IMR-90 (cell line): ENCODE measurements around the gene TRHDE. TPM values are rescaled to one million over a fixed set of nuclear protein-coding genes. Genes with fewer than 3 reads are reported as not detected.

Experiments used
- ATAC-seq: fragments of 200-7000 bp; cut with Tn5 transposase; 2 replicates; pipeline ENCODE4 v1.9.1; 2020; ENCODE audit warnings: low read depth, mild to moderate bottlenecking, moderate library complexity
- BruUV-seq: library from RNA; stranded (reverse); fragments of 400-500 nt; replicated peaks from 2 replicates; lab custom pipeline; 2021; lab: Mats Ljungman, UMichigan
- CTCF ChIA-PET: fragments of 300-600 bp; formaldehyde crosslinking; extraction: SDS; loops from one replicate; lab custom pipeline; 2021; ENCODE audit warnings: antibody characterized with exemption; lab: Yijun Ruan, JAX
- POLR2A ChIA-PET: fragments of 300-600 bp; sonication (Branson Sonifier 250); formaldehyde crosslinking; loops from one replicate; lab custom pipeline; 2022; ENCODE audit warnings: antibody characterized with exemption; ENCODE audit not compliant: unreplicated experiment; lab: Charles Lee
- DNase-seq: peaks from one replicate; pipeline ENCODE4 v3.0.0; 2013
- H2AFZ ChIP-seq: replicated peaks from 2 replicates; pipeline ENCODE3; 2013; ENCODE audit warnings: low read length, mild to moderate bottlenecking; ENCODE audit not compliant: poor library complexity
- H2AK5ac ChIP-seq: 2 replicates; pipeline ENCODE4 v1.6.1; 2013; ENCODE audit warnings: low read depth, low read length, inconsistent platforms
- H2AK9ac ChIP-seq: replicated peaks from 2 replicates; pipeline ENCODE3; 2013; ENCODE audit warnings: mild to moderate bottlenecking, low read depth, low read length, moderate library complexity; ENCODE audit not compliant: poor library complexity
- H2BK120ac ChIP-seq: 2 replicates; pipeline ENCODE4 v1.6.1; 2013; ENCODE audit warnings: low read depth, low read length, inconsistent platforms
- H2BK15ac ChIP-seq: 3 replicates; pipeline ENCODE4 v1.6.1; 2013; ENCODE audit warnings: low read depth, low read length, inconsistent platforms
- H2BK20ac ChIP-seq: 2 replicates; pipeline ENCODE4 v1.6.1; 2013; ENCODE audit warnings: low read depth, mild to moderate bottlenecking, inconsistent platforms, low read length, moderate library complexity
- H2BK5ac ChIP-seq: 2 replicates; pipeline ENCODE4 v1.6.1; 2013; ENCODE audit warnings: mild to moderate bottlenecking, low read depth, low read length, inconsistent platforms; ENCODE audit not compliant: poor library complexity, severe bottlenecking
- H3K14ac ChIP-seq: replicated peaks from 2 replicates; pipeline ENCODE4 v1.6.1; 2013; ENCODE audit warnings: low read depth, low read length, inconsistent platforms
- H3K18ac ChIP-seq: 2 replicates; pipeline ENCODE4 v1.6.1; 2013; ENCODE audit warnings: low read depth, low read length, control low read depth
- H3K23ac ChIP-seq: 2 replicates; pipeline ENCODE4 v1.6.1; 2013; ENCODE audit warnings: low read depth, low read length, inconsistent platforms
- H3K27ac ChIP-seq: 2 replicates; pipeline ENCODE4 v1.5.1; 2013; ENCODE audit warnings: mild to moderate bottlenecking, control low read depth, low read length; ENCODE audit not compliant: insufficient read depth
- H3K27me3 ChIP-seq: 2 replicates; pipeline ENCODE4 v1.6.1; 2013; ENCODE audit warnings: low read length; ENCODE audit not compliant: control insufficient read depth, insufficient read depth
- H3K36me3 ChIP-seq: 2 replicates; pipeline ENCODE4 v1.6.1; 2013; ENCODE audit warnings: low read length, mixed read lengths; ENCODE audit not compliant: control insufficient read depth, insufficient read depth
- H3K4ac ChIP-seq: 2 replicates; pipeline ENCODE4 v1.6.1; 2013; ENCODE audit warnings: low read depth, low read length, inconsistent platforms
- H3K4me1 ChIP-seq: 2 replicates; pipeline ENCODE4 v1.6.1; 2013; ENCODE audit warnings: low read length, mixed read lengths; ENCODE audit not compliant: control insufficient read depth, insufficient read depth
- H3K4me2 ChIP-seq: 2 replicates; pipeline ENCODE4 v1.6.1; 2013; ENCODE audit warnings: low read depth, mild to moderate bottlenecking, control low read depth, low read length, moderate library complexity
- H3K4me3 ChIP-seq: 2 replicates; pipeline ENCODE4 v1.5.1; 2013; ENCODE audit warnings: low read depth, mild to moderate bottlenecking, control low read depth, low read length, moderate library complexity; ENCODE audit not compliant: insufficient read depth
- H3K56ac ChIP-seq: 2 replicates; pipeline ENCODE4 v1.6.1; 2013; ENCODE audit warnings: low read length, inconsistent platforms; ENCODE audit not compliant: insufficient read depth; ENCODE audit errors: extremely low read depth
- H3K79me1 ChIP-seq, 2 experiments: 2 replicates each; pipeline ENCODE4 v1.6.1; 2013; ENCODE audit warnings: low read length in 2 of 2, inconsistent platforms in 1 of 2, low read depth in 1 of 2
- H3K9ac ChIP-seq: 2 replicates; pipeline ENCODE4 v1.6.1; 2013; ENCODE audit warnings: low read depth, low read length, control low read depth
- H3K9me1 ChIP-seq: 2 replicates; pipeline ENCODE4 v1.6.1; 2013; ENCODE audit warnings: low read length, inconsistent platforms; ENCODE audit not compliant: insufficient read depth
- H3K9me3 ChIP-seq: 2 replicates; pipeline ENCODE4 v1.6.1; 2013; ENCODE audit warnings: low read length; ENCODE audit not compliant: control insufficient read depth, insufficient read depth
- H4K20me1 ChIP-seq: 2 replicates; pipeline ENCODE4 v1.6.1; 2013; ENCODE audit warnings: low read length, inconsistent platforms; ENCODE audit not compliant: insufficient read depth
- H4K5ac ChIP-seq: 2 replicates; pipeline ENCODE4 v1.6.1; 2013; ENCODE audit warnings: mild to moderate bottlenecking, low read depth, low read length, control low read depth
- H4K8ac ChIP-seq, 2 experiments: 2 replicates each; pipeline ENCODE4 v1.6.1; 2013; ENCODE audit warnings: low read depth in 2 of 2, low read length in 2 of 2, control low read depth in 1 of 2, inconsistent platforms in 1 of 2
- H4K91ac ChIP-seq: 2 replicates; pipeline ENCODE4 v1.6.1; 2013; ENCODE audit warnings: low read depth, low read length, inconsistent platforms; ENCODE audit not compliant: insufficient read depth
- BHLHE40 ChIP-seq: fragments of 150-350 bp; IDR thresholded peaks from 2 replicates; pipeline ENCODE4 v1.6.1; 2016; ENCODE audit warnings: mild to moderate bottlenecking, low read depth, low read length
- CEBPB ChIP-seq: IDR thresholded peaks from 2 replicates; pipeline ENCODE4 v1.6.1; 2012; ENCODE audit warnings: low read depth, low read length, improper control_type of control experiment
- CHD1 ChIP-seq: IDR thresholded peaks from 2 replicates; pipeline ENCODE4 v1.6.1; 2012; ENCODE audit warnings: low read depth, low read length, improper control_type of control experiment
- FOS ChIP-seq: fragments of 150-350 bp; IDR thresholded peaks from 2 replicates; pipeline ENCODE4 v1.6.1; 2016; ENCODE audit warnings: low read depth, low read length
- NFE2L2 ChIP-seq: fragments of 150-350 bp; IDR thresholded peaks from 2 replicates; pipeline ENCODE4 v1.6.1; 2016; ENCODE audit warnings: low read depth, mild to moderate bottlenecking, low read length
- RAD21 ChIP-seq: IDR thresholded peaks from 2 replicates; pipeline ENCODE4 v1.6.1; 2012; ENCODE audit warnings: low read length, improper control_type of control experiment
- RCOR1 ChIP-seq: IDR thresholded peaks from 2 replicates; pipeline ENCODE4 v1.6.1; 2012; ENCODE audit warnings: mild to moderate bottlenecking, low read length, improper control_type of control experiment; ENCODE audit not compliant: insufficient replicate concordance
- RFX5 ChIP-seq: IDR thresholded peaks from 2 replicates; pipeline ENCODE4 v1.8.0; 2012; ENCODE audit warnings: low read depth, mild to moderate bottlenecking, low read length, moderate library complexity
- SMC3 ChIP-seq: fragments of 150-350 bp; IDR thresholded peaks from 2 replicates; pipeline ENCODE4 v1.6.1; 2016; ENCODE audit warnings: low read depth, mild to moderate bottlenecking, antibody characterized with exemption, low read length, moderate library complexity
- dilution Hi-C: fragments of 300-500 bp; cut with HindIII; formaldehyde crosslinking; loops from one replicate; pipeline ENCODE4 v1.14.3; 2018; ENCODE audit warnings: low sequenced_read_pairs; ENCODE audit not compliant: unreplicated experiment
- in situ Hi-C: fragments of 300-500 bp; cut with MboI; formaldehyde crosslinking; loops from 3 replicates; pipeline ENCODE4 v1.14.3; 2019; ENCODE audit warnings: low sequenced_read_pairs, inconsistent platforms, mixed read lengths
- intact Hi-C: fragments of 100-400 bp; cut with micrococcal nuclease; formaldehyde crosslinking; loops from 2 replicates; pipeline ENCODE4 v1.10.0; 2022
- polyA plus RNA-seq, 3 experiments: library from polyadenylated mRNA; depleted of rRNA; stranded (reverse); fragments of >200 nt; gene quantifications; 2 replicates each; pipeline ENCODE4 v1.2.3, GENCODE V29; 2012; ENCODE audit warnings: low replicate concordance in 1 of 3
- total RNA-seq: library from RNA; depleted of rRNA; stranded (reverse); fragments of >200 nt; gene quantifications from 2 replicates; pipeline ENCODE4 v1.2.3, GENCODE V29; 2012

The TRHDE gene
- total and polyA plus RNA-seq, 2 of the 4 experiments (the other 2 are of a cell fraction): 33.7 to 65.1 TPM

GRCh38 chr12:72365151-72365550 lies 93.0 kb downstream of the TRHDE start:
- Histone ChIP-seq H2AK5ac (no peak overlapping the region), H4K20me1 (peaks cover 4% of the 10 kb centered on the region; the same call in 1 of the 2 replicates), H3K56ac (no peak overlapping the region), H4K91ac (no peak overlapping the region), H3K18ac (no peak overlapping the region), H3K4me1 (peaks cover 10% of the 10 kb centered on the region), H4K8ac (no peak overlapping the region), H3K9me3 (no peaks in the 10 kb centered on the region), H3K36me3 (no peaks in the 10 kb centered on the region), H2BK20ac (no peak overlapping the region), H3K4me2 (no peak overlapping the region), H2BK120ac (no peak overlapping the region), H3K9me1 (peaks cover 3% of the 10 kb centered on the region; the same call in 1 of the 2 replicates), H2AK9ac (no peak overlapping the region), H3K14ac (no peak overlapping the region), H3K4me3 (no peak overlapping the region), H2BK5ac (no peak overlapping the region), H3K23ac (no peak overlapping the region), H3K4ac (no peak overlapping the region), H3K79me1 (peaks cover 11 to 33% of the 10 kb centered on the region in 2 experiments; a peak in 3 of 4 replicates), H3K27me3 (no peaks in the 10 kb centered on the region), H3K27ac (no peak overlapping the region), H3K9ac (no peak overlapping the region), H4K5ac (no peak overlapping the region), H2AFZ (no peak overlapping the region), H2BK15ac (no peak overlapping the region)
- intact Hi-C loops (no loop called here), in situ Hi-C loops (no loop called here), dilution Hi-C loops (no loop called here)
- TF ChIP-seq RFX5 (no peak), SMC3 (no peak), FOS (no peak), NFE2L2 (no peak), RAD21 (no peak), CEBPB (no peak), BHLHE40 (no peak), CHD1 (no peak), RCOR1 (no peak)
- BruUV-seq: no TSS peak
- ChIA-PET CTCF (no interaction called here), POLR2A (no interaction called here)
- ATAC-seq: no peak
- DNase-seq: peak; percentile 54
